ENCODE results near the gene NR6A1. TPM values are rescaled to one million over a fixed set of nuclear protein-coding genes. Genes with fewer than 3 reads are reported as not detected.
A peak's percentile ranks its signal among the peaks of the same experiment; 100 is the strongest.

The NR6A1 gene
- total RNA-seq, 1 experiment from 2014 or later: 164 TPM

- ATAC-seq (no peak), DNase-seq (ENCODE audit: low spot score) (peak; percentile 4)
- Mint-ChIP-seq H3K27ac (peak overlapping the region; percentile 80), H3K9me3 (no peaks in the 10 kb centered on the region), H3K36me3 (no peaks in the 10 kb centered on the region), H3K27me3 (ENCODE audit: low read depth) (peaks cover 30% of the 10 kb centered on the region), H3K4me3 (peak overlapping the region; percentile 45), H3K4me1 (peaks cover 29% of the 10 kb centered on the region)
- POLR2A ChIA-PET: interaction anchor here (0.6 to 1.8 kb wide), 7 partner anchors 8 to 913 kb away, joined by 3 to 13 read pairs (median 4); partner anchors contain the start of genes NR6A1 and WDR38
- TF ChIP-seq ZMAT4 (CRISPR knock-in tag; IDR thresholded peaks at IDR 0.05): no peak
- TF ChIP-seq GTF2I (CRISPR knock-in tag; conservative IDR thresholded peaks at IDR 0.05): peak; percentile 52; the same call in 1 of the 2 replicates
- TF ChIP-seq ZNF425 (CRISPR knock-in tag; conservative IDR thresholded peaks at IDR 0.05): no peak
- no peak for TF ChIP-seq ATF1 (CRISPR knock-in tag; IDR thresholded peaks at IDR 0.05)
- TF ChIP-seq MLX (CRISPR knock-in tag; IDR thresholded peaks at IDR 0.05): no peak
- no peak for TF ChIP-seq NR1H2 (CRISPR knock-in tag; IDR thresholded peaks at IDR 0.05)
- TF ChIP-seq FOXP4 (CRISPR knock-in tag; IDR thresholded peaks at IDR 0.05): no peak
- no peak for TF ChIP-seq AFF4 (CRISPR knock-in tag; IDR thresholded peaks at IDR 0.05; ENCODE audit: borderline replicate concordance)
- CTCF ChIA-PET: interaction anchor here (0.7 to 12.2 kb wide), 16 partner anchors 8 to 659 kb away, joined by 3 to 935 read pairs (median 6); partner anchors contain the start of genes NR6A1, RPL35 and WDR38
These were observed 7.7 kb upstream of the NR6A1 start for GRCh38 chr9:124778575-124779367.

- H3K27me3 Mint-ChIP-seq (ENCODE audit: low read depth): peaks cover 30% of the 10 kb centered on the region
- no peak within 1 kb of the TSS for H3K27ac Mint-ChIP-seq
- peak; percentile 47 for ATAC-seq
- H3K9me3 Mint-ChIP-seq: no peaks in the 10 kb centered on the region
- ChIA-PET POLR2A (interaction anchor here (0.8 to 1.4 kb wide), 4 partner anchors 17 to 91 kb away, joined by 3 to 6 read pairs (median 6); no protein-coding TSS in a partner anchor), CTCF (interaction anchor here (0.6 to 12.2 kb wide), 39 partner anchors 8 to 597 kb away, joined by 3 to 935 read pairs (median 5); partner anchors contain the start of genes ARPC5L, RPL35 and WDR38)
- peak; percentile 66 for DNase-seq (ENCODE audit: low spot score)
- H3K4me3 Mint-ChIP-seq: peak within 1 kb of the TSS; percentile 85
- peaks cover 35% of the 10 kb centered on the region for H3K4me1 Mint-ChIP-seq
- no peaks in the 10 kb centered on the region for H3K36me3 Mint-ChIP-seq
- TF ChIP-seq RELA (CRISPR knock-in tag; IDR thresholded peaks at IDR 0.05; ENCODE audit: borderline replicate concordance): no peak
- TF ChIP-seq SP1 (CRISPR knock-in tag; conservative IDR thresholded peaks at IDR 0.05): peak; percentile 59; the same call in 1 of the 2 replicates
- TF ChIP-seq FOXP1 (CRISPR knock-in tag; IDR thresholded peaks at IDR 0.05; ENCODE audit: borderline replicate concordance): peak; percentile 67; the same call in 1 of the 2 replicates
- no peak for TF ChIP-seq NFYB (CRISPR knock-in tag; conservative IDR thresholded peaks at IDR 0.05; ENCODE audit: low read depth)
- TF ChIP-seq ZNF138 (CRISPR knock-in tag; conservative IDR thresholded peaks at IDR 0.05): no peak
- peak; percentile 19; the same call in 1 of the 2 replicates for TF ChIP-seq ZNF423 (CRISPR knock-in tag; IDR thresholded peaks at IDR 0.05)
- TF ChIP-seq JAZF1 (CRISPR knock-in tag; IDR thresholded peaks at IDR 0.05): no peak
- TF ChIP-seq ZNF232 (CRISPR knock-in tag; IDR thresholded peaks at IDR 0.05): peak; percentile 61; the same call in 1 of the 2 replicates
- TF ChIP-seq EMX1 (CRISPR knock-in tag; IDR thresholded peaks at IDR 0.05): no peak
- peak; percentile 59; the same call in 1 of the 2 replicates for TF ChIP-seq E2F5 (CRISPR knock-in tag; IDR thresholded peaks at IDR 0.05)
- no peak for TF ChIP-seq GABPB1 (CRISPR knock-in tag; IDR thresholded peaks at IDR 0.05)
- TF ChIP-seq HMGXB4 (CRISPR knock-in tag; IDR thresholded peaks at IDR 0.05): peak; percentile 98
These were observed 6.0 kb upstream of the NR6A1 start, which contains the start of gene OLFML2A for GRCh38 chr9:124776954-124777648. OLFML2A (plus strand) TSS chr9:124777133; CDS start chr9:124777271, 138 bp downstream.

All from WTC11 (cell line).